ENCODE data around the gene PUS1.

The PUS1 gene

GRCh38 chr12:131893605-131894312, 35.3 kb upstream of the PUS1 start:
- in situ Hi-C loops (cut with MboI; ENCODE audit: low pct_unique_long_range_greater_than_20kb, low sequenced_read_pairs, unreplicated experiment), result no loop called here
- no peak for TF ChIP-seq CTCF (IDR thresholded peaks at IDR 0.05; ENCODE audit: extremely low read depth, insufficient read depth, missing control alignments)
- DNase-seq (ENCODE audit: low spot score), result no peak

- in situ Hi-C loops (cut with MboI; ENCODE audit: low pct_unique_long_range_greater_than_20kb, low sequenced_read_pairs, unreplicated experiment), result no loop called here
- no peak for TF ChIP-seq CTCF (IDR thresholded peaks at IDR 0.05; ENCODE audit: extremely low read depth, insufficient read depth, missing control alignments)
- DNase-seq (ENCODE audit: low spot score), result peak; percentile 100
These were observed 34.7 kb upstream of the PUS1 start, which contains the start of gene ULK1 for GRCh38 chr12:131894313-131894860. Gene ULK1 (plus strand): TSS chr12:131894622. CDS start chr12:131895002, 380 bp downstream.

- in situ Hi-C loops (cut with MboI; ENCODE audit: low pct_unique_long_range_greater_than_20kb, low sequenced_read_pairs, unreplicated experiment), result no loop called here
- TF ChIP-seq CTCF (IDR thresholded peaks at IDR 0.05; ENCODE audit: extremely low read depth, insufficient read depth, missing control alignments), result no peak
- peak; percentile 64 for DNase-seq (ENCODE audit: low spot score)
These were observed 34.0 kb upstream of the PUS1 start for GRCh38 chr12:131894981-131895639.

- in situ Hi-C loops (cut with MboI; ENCODE audit: low pct_unique_long_range_greater_than_20kb, low sequenced_read_pairs, unreplicated experiment), result no loop called here
- DNase-seq (ENCODE audit: low spot score), result no peak
- TF ChIP-seq CTCF (IDR thresholded peaks at IDR 0.05; ENCODE audit: extremely low read depth, insufficient read depth, missing control alignments), result no peak
These were observed 33.4 kb upstream of the PUS1 start for GRCh38 chr12:131895640-131896079.

- no peak for TF ChIP-seq CTCF (IDR thresholded peaks at IDR 0.05; ENCODE audit: extremely low read depth, insufficient read depth, missing control alignments)
- in situ Hi-C loops (cut with MboI; ENCODE audit: low pct_unique_long_range_greater_than_20kb, low sequenced_read_pairs, unreplicated experiment), result no loop called here
- peak; percentile 94 for DNase-seq (ENCODE audit: low spot score)
These were observed 32.8 kb upstream of the PUS1 start for GRCh38 chr12:131896080-131896810.

GRCh38 chr12:131896811-131897270, 32.2 kb upstream of the PUS1 start:
- DNase-seq (ENCODE audit: low spot score), result peak; percentile 19
- in situ Hi-C loops (cut with MboI; ENCODE audit: low pct_unique_long_range_greater_than_20kb, low sequenced_read_pairs, unreplicated experiment), result no loop called here
- no peak for TF ChIP-seq CTCF (IDR thresholded peaks at IDR 0.05; ENCODE audit: extremely low read depth, insufficient read depth, missing control alignments)

Measured in GM13977 (cell line).